Activated T-helper 9 cell treated with anti-CD3 and anti-CD28 coated beads, Interleukin-2, amount 50 U/mL, for 16 hours (primary cell): ENCODE data around the gene FAM78A.
"Not testable (repeated sequence)": the region's sequence is repeated elsewhere in the genome, so short reads cannot be mapped to it uniquely, and the experiment has no call there.

Experiments
- DNase-seq: peaks from one replicate; pipeline ENCODE4 v3.0.0-alpha.2; 2020; ENCODE audit warnings: low read depth

FAM78A gene

GRCh38 chr9:131237291-131237690, 39.0 kb downstream of the FAM78A start:
- DNase-seq: no peak

- DNase-seq: no peak
Measured at GRCh38 chr9:131236761-131237160, 39.5 kb downstream of the FAM78A start.

GRCh38 chr9:131236161-131236560, 40.1 kb downstream of the FAM78A start:
- DNase-seq: no peak

- DNase-seq: no peak
Measured at GRCh38 chr9:131235480-131235851, 40.8 kb downstream of the FAM78A start.

- DNase-seq: no peak
Measured at GRCh38 chr9:131234799-131235479, 41.4 kb downstream of the FAM78A start.

GRCh38 chr9:131233995-131234394, 42.3 kb downstream of the FAM78A start:
- DNase-seq: no peak

- DNase-seq: no peak
Measured at GRCh38 chr9:131233556-131233955, 42.8 kb downstream of the FAM78A start.

- DNase-seq: no peak
Measured at GRCh38 chr9:131228988-131229387, 47.3 kb downstream of the FAM78A start.

- DNase-seq: no peak
Measured at GRCh38 chr9:131227959-131228460, 48.3 kb downstream of the FAM78A start.

GRCh38 chr9:131227112-131227958, 49.0 kb downstream of the FAM78A start:
- no peak for DNase-seq

GRCh38 chr9:131226226-131226625, 50.1 kb downstream of the FAM78A start:
- DNase-seq: no peak

- no peak for DNase-seq
Measured at GRCh38 chr9:131222460-131222859, 53.9 kb downstream of the FAM78A start.

GRCh38 chr9:131220485-131220884, 55.8 kb downstream of the FAM78A start:
- DNase-seq: no peak

- no peak for DNase-seq
Measured at GRCh38 chr9:131218370-131218769, 57.9 kb downstream of the FAM78A start.

- DNase-seq: no peak
Measured at GRCh38 chr9:131217331-131218031, 58.8 kb downstream of the FAM78A start.

GRCh38 chr9:131216806-131217205, 59.5 kb downstream of the FAM78A start:
- no peak for DNase-seq

- DNase-seq: no peak
Measured at GRCh38 chr9:131214876-131215275, 61.4 kb downstream of the FAM78A start.

GRCh38 chr9:131214286-131214856, 61.9 kb downstream of the FAM78A start:
- no peak for DNase-seq

GRCh38 chr9:131211920-131212319, 64.4 kb downstream of the FAM78A start:
- DNase-seq: not testable (repeated sequence)
